Activated CD4-positive, alpha-beta T cell treated with anti-CD3 and anti-CD28 coated beads, Interleukin-2, Interleukin-4, amounts not matched to agents 100 ng/mL and 50 ng/mL, durations not matched to agents 16 hours and 8 hours (primary cell): Measurements from ENCODE around the gene IRF2.
"Not testable (repeated sequence)": the region's sequence is repeated elsewhere in the genome, so short reads cannot be mapped to it uniquely, and the experiment has no call there.

Experiments
- DNase-seq: peaks from one replicate; pipeline ENCODE4 v3.0.0-alpha.2; 2020; ENCODE audit warnings: low spot score

Gene IRF2

GRCh38 chr4:184346682-184347081 lies 127.7 kb downstream of the IRF2 start:
- no peak for DNase-seq

- not testable (repeated sequence) for DNase-seq
Observed at GRCh38 chr4:184346273-184346672, 128.1 kb downstream of the IRF2 start.

- no peak for DNase-seq
Observed at GRCh38 chr4:184345573-184345922, 128.8 kb downstream of the IRF2 start.

- DNase-seq = no peak
Observed at GRCh38 chr4:184344899-184345572, 129.3 kb downstream of the IRF2 start.

GRCh38 chr4:184344435-184344834 lies 129.9 kb downstream of the IRF2 start:
- DNase-seq = no peak

- peak; percentile 66 for DNase-seq
Observed at GRCh38 chr4:184343502-184344177, 130.7 kb downstream of the IRF2 start.

GRCh38 chr4:184342857-184343237 lies 131.5 kb downstream of the IRF2 start:
- DNase-seq = not testable (repeated sequence)

GRCh38 chr4:184342167-184342856 lies 132.0 kb downstream of the IRF2 start:
- no peak for DNase-seq

GRCh38 chr4:184339398-184340193 lies 134.8 kb downstream of the IRF2 start:
- DNase-seq = not testable (repeated sequence)

- DNase-seq = no peak
Observed at GRCh38 chr4:184337907-184338306, 136.4 kb downstream of the IRF2 start.
